Measurements from ENCODE around the gene GALNT6.

GALNT6 gene

DNA sequence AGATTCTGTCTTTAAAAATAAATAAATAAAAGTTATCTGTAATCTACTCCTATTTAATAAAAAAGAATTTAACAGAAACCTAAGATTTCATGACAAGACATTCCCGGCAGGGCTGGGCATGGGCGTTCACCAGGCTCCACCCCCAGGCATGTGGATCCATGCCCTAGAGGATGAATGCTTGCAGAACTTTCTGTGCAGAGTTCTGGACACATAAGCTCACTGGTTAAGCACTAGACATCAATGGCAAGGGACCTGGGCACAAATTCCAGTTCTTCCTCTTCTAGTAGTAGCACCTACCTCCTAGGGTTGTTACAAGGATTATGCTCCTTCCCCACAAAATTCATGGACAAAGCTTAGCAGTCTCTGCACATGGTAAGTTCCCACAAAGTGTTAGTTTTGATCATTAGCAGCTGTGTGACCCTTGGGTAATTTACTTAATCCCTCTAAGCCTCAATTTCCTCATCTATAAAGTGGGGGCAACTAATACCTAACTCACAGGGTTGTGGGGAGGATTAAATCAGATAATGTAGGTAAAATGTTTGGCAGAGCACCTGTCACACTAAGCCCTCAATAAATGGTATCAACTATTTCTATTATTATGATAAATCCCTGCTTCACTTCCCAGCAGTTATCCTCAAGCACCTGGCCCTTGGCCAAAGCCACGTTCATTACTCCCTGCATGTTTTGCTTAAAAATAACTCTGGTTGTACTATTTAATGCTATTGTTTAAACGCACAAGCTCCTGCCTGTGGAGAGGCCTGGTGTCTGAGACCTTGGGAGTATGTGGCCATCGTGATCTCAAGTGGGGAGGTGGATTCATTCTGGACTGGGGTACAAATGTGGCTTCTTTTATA, 9.8 kb downstream of the GALNT6 start:
- DNase-seq (ENCODE audit: low read depth) = peak; percentile 39

DNA sequence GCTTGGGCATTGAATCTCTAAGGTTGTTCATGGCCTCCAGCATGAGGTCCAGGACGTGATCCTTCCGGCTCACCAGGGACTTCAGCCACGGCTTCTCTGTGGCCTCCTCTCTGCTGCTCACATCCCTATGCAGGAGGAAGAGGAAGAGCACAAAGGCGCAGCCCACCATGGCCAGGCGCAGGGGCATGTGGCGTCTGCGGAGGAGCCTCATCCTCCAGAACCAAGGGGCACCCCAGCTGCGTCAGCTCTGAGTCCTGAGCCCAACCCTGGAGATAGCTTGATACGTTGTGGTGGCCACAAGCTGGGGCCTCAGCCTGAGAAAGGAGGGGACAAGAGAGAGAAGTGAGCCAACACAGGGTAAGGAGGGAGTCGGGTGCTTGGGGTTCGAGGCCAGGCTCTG, 11.6 kb downstream of the GALNT6 start:
- DNase-seq (ENCODE audit: low read depth) = no peak

- no peak for DNase-seq (ENCODE audit: low read depth)
Measured at GRCh38 chr12:51378749-51379148, 12.5 kb downstream of the GALNT6 start.

GRCh38 chr12:51377099-51377984, 13.9 kb downstream of the GALNT6 start:
- no peak for DNase-seq (ENCODE audit: low read depth)

GRCh38 chr12:51374856-51375255, 16.4 kb downstream of the GALNT6 start:
- DNase-seq (ENCODE audit: low read depth) = no peak

DNA sequence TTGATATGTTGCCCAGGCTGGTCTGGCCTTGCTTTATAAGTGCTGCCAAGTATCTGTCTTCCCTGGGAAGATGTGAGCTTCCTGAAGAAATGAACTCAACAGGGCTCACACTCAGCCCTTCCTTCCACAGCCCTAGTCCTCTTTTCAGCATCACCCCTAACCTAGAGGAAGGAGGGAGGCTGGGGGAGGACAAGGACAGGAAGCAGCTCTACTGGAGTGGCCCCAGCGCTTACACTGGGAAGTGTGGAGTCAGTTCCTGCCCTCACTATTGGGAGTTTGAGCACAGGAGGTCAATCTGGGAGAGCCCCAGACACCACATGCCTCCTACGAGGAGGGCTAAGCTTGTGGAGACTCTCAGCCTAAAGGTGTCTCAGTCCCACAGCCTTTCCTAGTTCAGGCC, 16.8 kb downstream of the GALNT6 start:
- no peak for DNase-seq (ENCODE audit: low read depth)

DNA sequence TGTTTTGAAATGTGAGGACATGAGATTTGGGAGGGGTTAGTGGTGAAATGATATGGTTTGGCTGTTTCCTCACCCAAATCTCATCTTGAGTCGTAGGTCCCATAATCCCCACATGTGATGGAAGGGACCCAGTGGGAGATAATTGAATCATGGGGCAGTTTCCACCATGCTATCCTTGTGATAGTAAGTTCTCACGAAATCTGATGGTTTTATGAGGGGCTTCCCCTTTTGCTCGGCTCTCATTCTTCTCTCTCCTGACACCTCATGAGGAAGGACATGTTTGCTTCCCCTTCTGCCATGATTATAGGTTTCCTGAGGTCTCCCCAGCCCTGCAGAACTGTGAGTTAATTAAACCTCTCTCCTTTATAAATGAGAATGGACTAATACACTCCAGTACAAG, 18.0 kb downstream of the GALNT6 start:
- no peak for DNase-seq (ENCODE audit: low read depth)

DNA sequence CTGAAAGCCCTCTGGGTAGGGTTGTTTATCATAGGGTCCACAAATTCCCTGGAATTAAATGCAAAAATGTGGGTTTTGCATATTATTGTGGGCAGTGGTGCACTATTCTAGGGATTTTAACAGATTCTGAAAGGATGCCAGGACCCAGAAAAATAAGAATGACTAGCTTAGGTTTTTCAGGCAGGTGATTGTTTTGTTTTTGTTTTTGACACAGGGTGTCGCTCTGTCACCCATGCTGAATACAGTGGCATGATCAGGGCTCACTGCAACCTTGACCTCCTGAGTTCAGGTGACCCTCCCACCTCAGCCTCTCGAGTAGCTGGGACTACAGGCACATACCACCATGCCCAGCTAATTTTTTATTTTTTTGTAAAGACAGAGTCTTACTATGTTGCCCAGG, 19.2 kb downstream of the GALNT6 start:
- no peak for DNase-seq (ENCODE audit: low read depth)

- peak; percentile 97 for DNase-seq (ENCODE audit: low read depth)
Measured at GRCh38 chr12:51371295-51371953, 19.8 kb downstream of the GALNT6 start.

- no peak for DNase-seq (ENCODE audit: low read depth)
Measured at GRCh38 chr12:51370667-51371066, 20.5 kb downstream of the GALNT6 start.

DNA sequence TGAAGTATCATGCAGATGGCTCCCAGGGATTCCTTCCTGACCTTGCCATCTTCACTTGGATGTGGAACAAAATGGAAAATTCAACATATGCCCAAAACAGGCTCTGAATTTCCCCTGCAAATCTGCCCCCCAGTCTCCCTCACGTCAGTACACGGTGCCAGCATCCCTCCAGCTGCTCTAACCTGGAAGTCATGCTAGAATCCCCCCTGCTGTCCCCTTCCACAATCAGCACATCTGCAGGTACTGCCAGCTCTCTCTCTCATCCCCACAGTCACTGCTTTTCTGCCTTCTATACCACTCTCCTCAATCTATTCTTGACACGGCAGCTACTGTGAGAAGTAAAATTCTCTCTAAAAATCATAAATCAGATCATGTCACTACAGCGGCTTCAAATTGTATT, 21.6 kb downstream of the GALNT6 start:
- no peak for DNase-seq (ENCODE audit: low read depth)

DNA sequence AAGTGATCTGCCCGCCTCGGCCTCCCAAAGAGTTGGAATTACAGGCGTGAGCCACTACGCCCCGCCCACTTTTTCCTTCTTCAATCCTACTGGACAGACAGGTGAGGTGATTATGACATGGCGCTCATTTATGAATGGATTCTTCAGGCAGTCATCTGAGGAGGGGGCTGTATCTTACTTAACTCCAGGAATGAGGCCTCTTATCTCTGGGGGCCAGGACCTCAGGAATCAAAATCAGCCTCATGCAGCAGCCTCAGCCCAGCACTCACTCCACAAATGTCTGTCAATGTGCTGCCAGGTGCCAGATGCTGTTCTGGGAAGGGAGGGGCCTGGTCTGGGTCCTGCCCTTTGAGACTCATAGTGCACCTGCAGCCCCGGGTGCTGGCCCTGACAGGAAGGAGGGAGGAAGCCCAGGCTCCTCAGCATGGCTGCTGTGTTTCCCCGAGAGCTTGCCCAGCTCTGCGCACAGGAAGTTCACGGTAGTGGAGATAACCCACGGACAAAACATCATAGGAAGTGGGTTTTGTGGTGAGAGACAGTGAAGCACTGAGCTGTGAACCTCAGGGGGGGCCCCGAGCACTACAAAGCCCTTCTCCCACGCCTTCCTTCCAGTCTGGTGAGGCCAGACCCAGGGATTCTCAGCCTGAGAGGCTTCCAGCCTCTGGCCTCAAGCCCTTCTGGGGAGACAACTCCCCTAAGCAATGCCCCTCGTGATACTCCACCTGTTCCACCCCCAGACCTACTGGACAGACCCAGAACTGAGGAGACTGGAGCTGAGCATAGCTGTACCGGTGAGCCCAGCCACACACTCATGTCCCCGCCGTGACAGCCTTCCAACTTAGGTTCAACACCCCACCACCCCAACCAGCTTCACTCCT, 22.3 kb downstream of the GALNT6 start:
- no peak for DNase-seq (ENCODE audit: low read depth)

DNA sequence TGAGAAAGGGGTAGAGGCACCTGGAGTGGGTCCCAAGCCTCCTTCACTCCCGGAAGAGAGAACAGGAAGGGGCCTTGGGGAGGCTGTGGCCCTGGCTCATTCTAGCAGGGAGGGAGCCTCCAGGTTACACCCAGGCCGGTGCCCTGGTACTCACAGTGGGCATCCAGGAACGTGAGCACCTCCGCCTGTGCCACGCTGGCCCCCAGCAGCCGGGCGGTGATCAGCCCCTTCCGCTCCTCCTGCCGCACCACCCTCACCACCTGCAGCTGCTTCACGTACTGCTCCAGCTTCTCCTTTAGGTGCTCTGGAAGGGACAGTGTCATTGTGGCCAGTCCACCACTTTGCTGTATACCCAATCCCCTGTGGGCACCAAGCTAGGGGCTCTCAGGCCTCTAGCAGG, 25.9 kb downstream of the GALNT6 start:
- no peak for DNase-seq (ENCODE audit: low read depth)

DNA sequence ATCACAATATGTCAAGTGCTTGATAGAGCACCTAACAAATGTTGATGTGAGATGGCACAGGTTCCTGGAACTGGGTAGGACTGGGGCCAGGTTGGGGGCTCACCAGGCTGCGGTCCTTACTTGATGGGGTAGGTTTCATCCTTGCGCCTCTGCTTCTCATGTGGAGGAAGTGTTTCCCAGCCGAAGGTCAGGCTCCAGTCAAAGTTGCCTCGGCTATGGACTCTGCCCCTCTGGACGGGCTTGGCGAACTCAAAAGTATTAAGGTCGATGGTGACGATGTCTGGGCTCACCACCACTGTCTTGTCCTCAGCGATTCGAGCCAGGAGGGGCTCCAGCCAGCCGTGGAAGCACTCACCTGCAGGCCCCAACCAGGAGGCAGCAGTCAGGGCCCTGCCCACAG, 27.2 kb downstream of the GALNT6 start:
- DNase-seq (ENCODE audit: low read depth) = no peak

GRCh38 chr12:51362747-51363342, 28.4 kb downstream of the GALNT6 start:
- no peak for DNase-seq (ENCODE audit: low read depth)

DNA sequence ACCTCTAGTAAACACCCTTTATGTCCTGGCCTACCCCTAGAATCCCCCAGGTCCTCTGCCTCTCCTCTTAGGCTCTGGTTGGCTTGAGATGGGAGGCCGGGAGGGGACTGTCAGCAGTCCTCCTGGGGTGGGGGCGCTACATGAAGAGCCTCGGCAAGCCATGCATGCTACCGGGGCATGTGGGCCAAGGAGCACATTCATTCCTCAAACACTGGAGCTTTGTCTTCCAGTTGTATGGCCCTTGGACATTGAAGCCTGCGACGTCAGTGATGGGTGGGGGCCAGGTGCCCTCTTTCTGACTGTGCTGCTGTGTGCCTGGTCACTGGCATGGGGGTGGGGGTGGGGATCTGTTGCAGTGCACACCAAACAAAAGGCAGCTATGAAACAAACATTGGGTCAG, 28.9 kb downstream of the GALNT6 start:
- no peak for DNase-seq (ENCODE audit: low read depth)

DNA sequence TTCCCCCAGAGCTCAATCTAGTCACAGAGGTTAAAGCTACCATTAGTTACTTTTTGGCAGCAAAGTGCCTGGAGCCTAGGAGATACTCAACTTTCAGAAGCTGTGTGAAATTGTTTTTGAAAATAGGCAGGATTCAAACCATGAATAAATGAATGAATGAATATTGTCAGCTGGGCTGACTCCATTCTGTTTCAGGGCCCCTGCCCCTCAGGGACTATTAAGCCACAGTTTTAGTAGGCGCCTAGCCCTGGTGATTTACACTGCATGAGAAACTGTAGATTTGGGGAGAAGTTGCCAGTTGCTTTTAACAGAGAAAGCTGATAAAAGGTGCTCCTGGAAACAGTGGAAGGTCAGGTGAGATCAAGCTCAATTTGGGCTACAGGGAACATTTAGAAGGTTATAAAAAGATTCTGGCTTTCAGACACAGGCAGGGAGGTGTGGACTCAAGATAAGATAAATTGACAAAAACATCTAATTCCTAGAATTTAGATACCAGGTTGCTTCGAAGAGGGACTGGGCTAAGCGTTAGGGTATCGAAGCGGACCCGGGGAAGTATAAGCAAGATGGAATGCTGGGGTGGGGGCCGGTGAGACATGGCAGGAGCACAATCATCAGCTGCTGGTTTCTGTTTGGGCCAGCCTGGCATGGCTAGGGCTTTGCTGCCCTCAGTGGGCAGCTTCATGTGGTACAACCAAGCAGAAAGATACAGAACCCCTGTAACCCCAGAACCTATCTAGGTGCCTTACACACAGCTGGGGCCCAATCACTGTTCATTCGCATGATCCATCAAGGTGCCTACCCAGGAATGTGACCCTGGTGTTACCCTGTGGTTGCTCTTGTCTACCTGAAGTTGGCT, 29.8 kb downstream of the GALNT6 start:
- DNase-seq (ENCODE audit: low read depth) = no peak

DNA sequence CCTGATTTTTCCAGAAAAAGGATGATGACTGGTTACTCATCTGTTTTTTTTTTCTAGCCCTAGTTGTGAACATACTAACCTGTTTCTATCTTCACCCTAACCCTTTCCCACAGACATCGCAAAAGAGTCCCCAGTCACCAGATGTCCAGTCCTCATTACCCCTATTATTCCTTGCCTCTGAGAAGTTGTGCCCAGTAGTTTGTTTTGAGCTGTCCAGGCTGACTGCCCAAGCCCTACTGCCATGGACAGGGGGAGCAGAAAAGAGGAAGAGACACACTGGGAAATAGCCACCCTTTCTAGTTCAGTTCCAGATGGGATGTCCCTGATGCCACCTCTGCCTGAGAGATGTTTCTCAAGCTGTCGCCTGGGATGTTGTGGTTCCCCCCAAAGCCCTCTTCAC, 30.9 kb downstream of the GALNT6 start:
- DNase-seq (ENCODE audit: low read depth) = no peak

GRCh38 chr12:51359851-51360250, 31.4 kb downstream of the GALNT6 start:
- DNase-seq (ENCODE audit: low read depth) = no peak

DNA sequence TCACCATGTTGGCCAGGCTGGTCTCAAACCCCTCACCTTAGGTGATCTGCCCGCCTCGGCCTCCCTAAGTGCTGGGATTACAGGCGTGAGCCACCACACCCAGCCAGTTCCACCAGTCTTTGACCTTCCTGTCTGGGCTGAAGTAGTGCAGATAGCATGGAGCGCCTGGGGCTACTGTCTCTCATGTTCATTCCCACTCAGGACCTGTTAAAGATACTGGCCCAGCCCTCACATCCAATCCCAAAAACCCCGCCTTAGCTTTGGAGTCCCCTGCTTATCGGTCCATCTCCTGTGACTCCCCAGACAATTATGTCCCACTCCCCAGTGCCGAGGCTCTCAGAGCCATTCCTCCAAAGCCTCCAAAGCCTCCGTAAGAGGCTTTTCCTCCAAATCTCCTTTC, 32.7 kb downstream of the GALNT6 start:
- no peak for DNase-seq (ENCODE audit: low read depth)

All from fibroblast of gingiva (primary cell).